ENCODE measurements around the gene FAM184A.

The FAM184A gene

GRCh38 chr6:119032428-119032827, 46.0 kb downstream of the FAM184A start:
- no peak for DNase-seq (ENCODE audit: extremely low read depth, low read depth)
- TF ChIP-seq CTCF (IDR thresholded peaks at IDR 0.05; ENCODE audit: low read depth, low read length, missing control alignments): no peak
- no peak overlapping the region for H3K4me3 ChIP-seq (replicated peaks; ENCODE audit: low read depth, low read length)

DNA sequence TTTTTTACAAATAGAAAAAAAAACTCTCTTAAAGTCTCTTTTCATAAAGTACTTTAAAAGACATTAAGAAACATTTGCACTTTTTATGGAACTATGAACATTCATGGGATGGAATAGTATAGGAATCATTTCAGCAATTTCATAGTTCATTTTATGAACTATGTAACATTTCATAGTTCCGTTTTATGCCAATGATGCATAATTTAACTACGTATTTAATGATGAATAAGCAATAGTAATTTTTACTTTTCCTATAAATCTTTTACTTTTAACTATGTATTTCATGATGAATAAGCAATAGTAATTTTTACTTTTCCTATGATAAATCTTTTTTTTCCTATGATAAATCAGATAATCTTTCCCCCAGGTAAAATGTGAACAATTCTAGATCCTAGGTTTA, 47.7 kb downstream of the FAM184A start:
- no peak for DNase-seq (ENCODE audit: extremely low read depth, low read depth)
- no peak overlapping the region for H3K4me3 ChIP-seq (replicated peaks; ENCODE audit: low read depth, low read length)
- no peak for TF ChIP-seq CTCF (IDR thresholded peaks at IDR 0.05; ENCODE audit: low read depth, low read length, missing control alignments)

- no peak overlapping the region for H3K4me3 ChIP-seq (replicated peaks; ENCODE audit: low read depth, low read length)
- no peak for TF ChIP-seq CTCF (IDR thresholded peaks at IDR 0.05; ENCODE audit: low read depth, low read length, missing control alignments)
- DNase-seq (ENCODE audit: extremely low read depth, low read depth): no peak
These were observed 50.4 kb downstream of the FAM184A start for GRCh38 chr6:119028091-119028490.

DNA sequence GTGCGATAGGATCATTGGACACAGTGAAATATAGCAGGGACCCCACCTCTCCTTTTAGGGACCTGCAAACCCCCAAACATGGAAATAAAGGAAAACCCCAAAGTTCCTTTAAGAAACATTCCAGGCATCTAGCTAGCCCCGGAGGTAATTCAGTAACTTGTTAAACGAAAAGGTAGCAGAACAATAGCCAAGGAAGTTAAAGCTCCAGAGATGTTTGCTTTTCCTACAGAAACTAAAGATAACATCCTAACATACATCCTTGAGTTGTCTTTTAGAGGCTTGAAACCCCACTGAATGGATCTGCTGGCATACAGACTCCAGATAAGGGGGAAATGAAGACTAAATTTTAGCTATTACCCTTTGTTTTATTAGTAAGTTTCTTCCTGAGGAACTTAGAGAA, 51.0 kb downstream of the FAM184A start:
- TF ChIP-seq CTCF (IDR thresholded peaks at IDR 0.05; ENCODE audit: low read depth, low read length, missing control alignments): no peak
- H3K4me3 ChIP-seq (replicated peaks; ENCODE audit: low read depth, low read length): no peak overlapping the region
- DNase-seq (ENCODE audit: extremely low read depth, low read depth): no peak

DNA sequence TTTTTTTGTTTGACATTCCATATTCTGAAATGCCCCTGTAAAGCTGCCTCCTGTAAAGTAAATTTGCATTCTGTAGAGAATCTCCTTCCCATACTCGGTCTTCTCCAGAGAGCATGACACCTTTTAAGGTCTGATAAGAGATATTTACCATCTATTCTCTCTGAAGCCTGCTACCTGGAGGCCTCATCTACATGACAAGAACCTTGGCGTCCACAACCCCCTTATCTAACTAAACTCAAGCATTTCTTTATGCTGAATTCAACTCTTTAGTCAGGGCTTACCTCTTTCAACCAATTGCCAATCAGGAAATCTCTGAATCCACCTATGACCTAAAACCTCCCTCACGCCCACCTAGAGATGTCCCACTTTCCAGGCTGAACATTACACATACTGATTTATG, 51.6 kb downstream of the FAM184A start:
- no peak for TF ChIP-seq CTCF (IDR thresholded peaks at IDR 0.05; ENCODE audit: low read depth, low read length, missing control alignments)
- H3K4me3 ChIP-seq (replicated peaks; ENCODE audit: low read depth, low read length): no peak overlapping the region

DNA sequence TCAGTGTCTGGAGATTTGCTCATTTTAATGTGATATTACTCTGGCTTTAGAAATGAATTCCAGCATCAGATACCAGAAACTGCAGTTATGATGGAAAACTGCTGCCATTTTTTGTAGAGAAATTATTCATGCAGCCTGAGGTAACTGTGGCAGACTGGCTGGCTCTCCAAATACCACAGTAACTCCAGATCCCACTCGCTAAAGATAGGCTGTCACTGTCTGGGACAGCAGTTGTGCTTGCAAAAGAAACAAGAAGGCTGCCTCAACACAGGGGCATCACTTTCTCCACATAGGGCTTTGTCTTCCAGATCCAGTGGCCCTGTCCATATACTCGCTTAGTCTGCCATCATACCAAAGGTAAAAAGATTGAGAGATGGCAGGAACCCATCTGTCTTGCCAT, 52.7 kb downstream of the FAM184A start:
- TF ChIP-seq CTCF (IDR thresholded peaks at IDR 0.05; ENCODE audit: low read depth, low read length, missing control alignments): no peak
- no peak for DNase-seq (ENCODE audit: extremely low read depth, low read depth)

More for the DNA sequence above, 51.6 kb downstream of the FAM184A start:
- no peak for DNase-seq (ENCODE audit: extremely low read depth, low read depth)

DNA sequence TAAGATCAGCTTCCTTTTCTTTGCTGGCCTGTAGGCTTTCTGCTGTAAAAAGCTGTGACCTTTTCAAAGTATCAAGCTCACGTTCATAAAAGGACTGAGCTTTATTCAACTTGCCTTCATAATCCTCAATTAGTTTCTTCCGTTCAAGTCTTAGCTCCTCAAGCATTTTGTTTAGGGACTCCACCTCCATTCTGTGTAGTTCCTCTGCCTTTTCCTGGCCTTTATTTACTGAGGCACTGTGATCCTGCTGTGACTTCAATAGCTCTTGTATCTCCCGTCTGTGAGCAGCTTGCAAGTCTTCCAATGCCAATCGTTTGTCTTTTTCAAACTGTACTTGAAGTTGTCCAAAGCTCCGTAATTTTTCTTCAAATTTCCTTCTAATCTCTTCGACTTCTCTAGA, 54.4 kb downstream of the FAM184A start:
- H3K4me3 ChIP-seq (replicated peaks; ENCODE audit: low read depth, low read length): no peak overlapping the region
- TF ChIP-seq CTCF (IDR thresholded peaks at IDR 0.05; ENCODE audit: low read depth, low read length, missing control alignments): no peak
- no peak for DNase-seq (ENCODE audit: extremely low read depth, low read depth)

More for the DNA sequence above, 52.7 kb downstream of the FAM184A start:
- H3K4me3 ChIP-seq (replicated peaks; ENCODE audit: low read depth, low read length): no peak overlapping the region

All from HFF-Myc (cell line).